ENCODE measurements around the gene STH.

Gene STH

DNA sequence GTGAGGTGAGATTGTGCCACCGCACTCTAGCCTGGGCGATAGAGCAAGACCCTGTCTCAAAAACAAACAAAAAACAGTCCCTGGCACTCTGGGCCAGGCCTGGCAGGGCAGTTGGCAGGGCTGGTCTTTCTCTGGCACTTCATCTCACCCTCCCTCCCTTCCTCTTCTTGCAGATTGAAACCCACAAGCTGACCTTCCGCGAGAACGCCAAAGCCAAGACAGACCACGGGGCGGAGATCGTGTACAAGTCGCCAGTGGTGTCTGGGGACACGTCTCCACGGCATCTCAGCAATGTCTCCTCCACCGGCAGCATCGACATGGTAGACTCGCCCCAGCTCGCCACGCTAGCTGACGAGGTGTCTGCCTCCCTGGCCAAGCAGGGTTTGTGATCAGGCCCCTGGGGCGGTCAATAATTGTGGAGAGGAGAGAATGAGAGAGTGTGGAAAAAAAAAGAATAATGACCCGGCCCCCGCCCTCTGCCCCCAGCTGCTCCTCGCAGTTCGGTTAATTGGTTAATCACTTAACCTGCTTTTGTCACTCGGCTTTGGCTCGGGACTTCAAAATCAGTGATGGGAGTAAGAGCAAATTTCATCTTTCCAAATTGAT is 24.8 kb downstream of the STH start:
- no peaks in the 10 kb centered on the region for H3K27me3 Mint-ChIP-seq
- H3K4me3 Mint-ChIP-seq = no peak overlapping the region
- no peaks in the 10 kb centered on the region for H3K9me3 Mint-ChIP-seq
- no peak for ATAC-seq (replicated peaks)
- no peak for DNase-seq
- H3K36me3 Mint-ChIP-seq (ENCODE audit: insufficient read depth) = peaks cover 23% of the 10 kb centered on the region
- peak overlapping the region in 1 of 2 donors; percentile 77 for H3K27ac Mint-ChIP-seq
- peaks cover 24 to 40% of the 10 kb centered on the region in 2 donors for H3K4me1 Mint-ChIP-seq (ENCODE audit: low read depth in 2 of 2)

DNA sequence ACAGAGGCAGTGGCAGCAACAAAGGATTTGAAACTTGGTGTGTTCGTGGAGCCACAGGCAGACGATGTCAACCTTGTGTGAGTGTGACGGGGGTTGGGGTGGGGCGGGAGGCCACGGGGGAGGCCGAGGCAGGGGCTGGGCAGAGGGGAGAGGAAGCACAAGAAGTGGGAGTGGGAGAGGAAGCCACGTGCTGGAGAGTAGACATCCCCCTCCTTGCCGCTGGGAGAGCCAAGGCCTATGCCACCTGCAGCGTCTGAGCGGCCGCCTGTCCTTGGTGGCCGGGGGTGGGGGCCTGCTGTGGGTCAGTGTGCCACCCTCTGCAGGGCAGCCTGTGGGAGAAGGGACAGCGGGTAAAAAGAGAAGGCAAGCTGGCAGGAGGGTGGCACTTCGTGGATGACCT is 25.5 kb downstream of the STH start:
- peaks cover 29% of the 10 kb centered on the region for H3K36me3 Mint-ChIP-seq (ENCODE audit: insufficient read depth)
- no peak for DNase-seq
- no peaks in the 10 kb centered on the region for H3K9me3 Mint-ChIP-seq
- no peak overlapping the region for H3K4me3 Mint-ChIP-seq
- no peak for ATAC-seq (replicated peaks)
- H3K4me1 Mint-ChIP-seq (ENCODE audit: low read depth in 2 of 2) = peaks cover 26 to 43% of the 10 kb centered on the region in 2 donors
- H3K27ac Mint-ChIP-seq = peak overlapping the region; percentile 77 to 91
- H3K27me3 Mint-ChIP-seq = no peaks in the 10 kb centered on the region

- Mint-ChIP-seq H3K36me3 (ENCODE audit: insufficient read depth) (peaks cover 33% of the 10 kb centered on the region), H3K4me3 (no peak overlapping the region), H3K9me3 (no peaks in the 10 kb centered on the region), H3K27ac (peak overlapping the region; percentile 77 to 91), H3K4me1 (ENCODE audit: low read depth in 2 of 2) (peaks cover 25 to 42% of the 10 kb centered on the region in 2 donors), H3K27me3 (no peaks in the 10 kb centered on the region)
- DNase-seq (no peak), ATAC-seq (replicated peaks) (no peak)
Measured at GRCh38 chr17:46025060-46025459, 26.0 kb downstream of the STH start.

GRCh38 chr17:46025510-46026165 is 26.6 kb downstream of the STH start:
- ATAC-seq (replicated peaks) (no peak), DNase-seq (no peak)
- H3K9me3 Mint-ChIP-seq = no peaks in the 10 kb centered on the region
- peak overlapping the region; percentile 41 to 91 for H3K27ac Mint-ChIP-seq
- H3K4me3 Mint-ChIP-seq = no peak overlapping the region
- H3K4me1 Mint-ChIP-seq (ENCODE audit: low read depth in 2 of 2) = peaks cover 24 to 40% of the 10 kb centered on the region in 2 donors
- no peaks in the 10 kb centered on the region for H3K27me3 Mint-ChIP-seq
- H3K36me3 Mint-ChIP-seq (ENCODE audit: insufficient read depth) = peaks cover 34% of the 10 kb centered on the region

DNA sequence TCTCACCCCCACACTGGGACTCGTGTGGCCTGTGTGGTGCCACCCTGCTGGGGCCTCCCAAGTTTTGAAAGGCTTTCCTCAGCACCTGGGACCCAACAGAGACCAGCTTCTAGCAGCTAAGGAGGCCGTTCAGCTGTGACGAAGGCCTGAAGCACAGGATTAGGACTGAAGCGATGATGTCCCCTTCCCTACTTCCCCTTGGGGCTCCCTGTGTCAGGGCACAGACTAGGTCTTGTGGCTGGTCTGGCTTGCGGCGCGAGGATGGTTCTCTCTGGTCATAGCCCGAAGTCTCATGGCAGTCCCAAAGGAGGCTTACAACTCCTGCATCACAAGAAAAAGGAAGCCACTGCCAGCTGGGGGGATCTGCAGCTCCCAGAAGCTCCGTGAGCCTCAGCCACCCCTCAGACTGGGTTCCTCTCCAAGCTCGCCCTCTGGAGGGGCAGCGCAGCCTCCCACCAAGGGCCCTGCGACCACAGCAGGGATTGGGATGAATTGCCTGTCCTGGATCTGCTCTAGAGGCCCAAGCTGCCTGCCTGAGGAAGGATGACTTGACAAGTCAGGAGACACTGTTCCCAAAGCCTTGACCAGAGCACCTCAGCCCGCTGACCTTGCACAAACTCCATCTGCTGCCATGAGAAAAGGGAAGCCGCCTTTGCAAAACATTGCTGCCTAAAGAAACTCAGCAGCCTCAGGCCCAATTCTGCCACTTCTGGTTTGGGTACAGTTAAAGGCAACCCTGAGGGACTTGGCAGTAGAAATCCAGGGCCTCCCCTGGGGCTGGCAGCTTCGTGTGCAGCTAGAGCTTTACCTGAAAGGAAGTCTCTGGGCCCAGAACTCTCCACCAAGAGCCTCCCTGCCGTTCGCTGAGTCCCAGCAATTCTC is 27.4 kb downstream of the STH start:
- DNase-seq = no peak
- Mint-ChIP-seq H3K9me3 (no peaks in the 10 kb centered on the region), H3K4me3 (no peak overlapping the region), H3K27me3 (no peaks in the 10 kb centered on the region), H3K4me1 (ENCODE audit: low read depth in 2 of 2) (peaks cover 23 to 40% of the 10 kb centered on the region in 2 donors), H3K36me3 (ENCODE audit: insufficient read depth) (peaks cover 42% of the 10 kb centered on the region), H3K27ac (peak overlapping the region; percentile 41 to 91)
- ATAC-seq (replicated peaks) = no peak

DNA sequence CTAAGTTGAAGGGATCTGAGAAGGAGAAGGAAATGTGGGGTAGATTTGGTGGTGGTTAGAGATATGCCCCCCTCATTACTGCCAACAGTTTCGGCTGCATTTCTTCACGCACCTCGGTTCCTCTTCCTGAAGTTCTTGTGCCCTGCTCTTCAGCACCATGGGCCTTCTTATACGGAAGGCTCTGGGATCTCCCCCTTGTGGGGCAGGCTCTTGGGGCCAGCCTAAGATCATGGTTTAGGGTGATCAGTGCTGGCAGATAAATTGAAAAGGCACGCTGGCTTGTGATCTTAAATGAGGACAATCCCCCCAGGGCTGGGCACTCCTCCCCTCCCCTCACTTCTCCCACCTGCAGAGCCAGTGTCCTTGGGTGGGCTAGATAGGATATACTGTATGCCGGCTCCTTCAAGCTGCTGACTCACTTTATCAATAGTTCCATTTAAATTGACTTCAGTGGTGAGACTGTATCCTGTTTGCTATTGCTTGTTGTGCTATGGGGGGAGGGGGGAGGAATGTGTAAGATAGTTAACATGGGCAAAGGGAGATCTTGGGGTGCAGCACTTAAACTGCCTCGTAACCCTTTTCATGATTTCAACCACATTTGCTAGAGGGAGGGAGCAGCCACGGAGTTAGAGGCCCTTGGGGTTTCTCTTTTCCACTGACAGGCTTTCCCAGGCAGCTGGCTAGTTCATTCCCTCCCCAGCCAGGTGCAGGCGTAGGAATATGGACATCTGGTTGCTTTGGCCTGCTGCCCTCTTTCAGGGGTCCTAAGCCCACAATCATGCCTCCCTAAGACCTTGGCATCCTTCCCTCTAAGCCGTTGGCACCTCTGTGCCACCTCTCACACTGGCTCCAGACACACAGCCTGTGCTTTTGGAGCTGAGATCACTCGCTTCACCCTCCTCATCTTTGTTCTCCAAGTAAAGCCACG is 28.3 kb downstream of the STH start:
- H3K27me3 Mint-ChIP-seq = no peaks in the 10 kb centered on the region
- peaks cover 23 to 40% of the 10 kb centered on the region in 2 donors for H3K4me1 Mint-ChIP-seq (ENCODE audit: low read depth in 2 of 2)
- peak overlapping the region; percentile 41 to 52 for H3K27ac Mint-ChIP-seq
- DNase-seq = no peak
- ATAC-seq (replicated peaks) = no peak
- H3K36me3 Mint-ChIP-seq (ENCODE audit: insufficient read depth) = peaks cover 51% of the 10 kb centered on the region
- no peak overlapping the region for H3K4me3 Mint-ChIP-seq
- no peaks in the 10 kb centered on the region for H3K9me3 Mint-ChIP-seq

- H3K36me3 Mint-ChIP-seq (ENCODE audit: insufficient read depth) = peaks cover 55% of the 10 kb centered on the region
- no peaks in the 10 kb centered on the region for H3K9me3 Mint-ChIP-seq
- no peak overlapping the region for H3K4me3 Mint-ChIP-seq
- no peaks in the 10 kb centered on the region for H3K27me3 Mint-ChIP-seq
- DNase-seq = no peak
- H3K27ac Mint-ChIP-seq = peak overlapping the region; percentile 41 to 52
- peaks cover 21 to 42% of the 10 kb centered on the region in 2 donors for H3K4me1 Mint-ChIP-seq (ENCODE audit: low read depth in 2 of 2)
- no peak for ATAC-seq (replicated peaks)
Measured at GRCh38 chr17:46027976-46028325, 28.9 kb downstream of the STH start.

GRCh38 chr17:46028374-46028773 is 29.3 kb downstream of the STH start:
- H3K27ac Mint-ChIP-seq = peak overlapping the region; percentile 41 to 52
- ATAC-seq (replicated peaks) = no peak
- no peaks in the 10 kb centered on the region for H3K27me3 Mint-ChIP-seq
- H3K36me3 Mint-ChIP-seq (ENCODE audit: insufficient read depth) = peaks cover 57% of the 10 kb centered on the region
- no peaks in the 10 kb centered on the region for H3K9me3 Mint-ChIP-seq
- no peak for DNase-seq
- no peak overlapping the region for H3K4me3 Mint-ChIP-seq
- H3K4me1 Mint-ChIP-seq (ENCODE audit: low read depth in 2 of 2) = peaks cover 21 to 45% of the 10 kb centered on the region in 2 donors

GRCh38 chr17:46028981-46029565 is 30.0 kb downstream of the STH start:
- no peaks in the 10 kb centered on the region for H3K9me3 Mint-ChIP-seq
- H3K27ac Mint-ChIP-seq = peak overlapping the region; percentile 41 to 52
- H3K4me3 Mint-ChIP-seq = no peak overlapping the region
- DNase-seq (no peak), ATAC-seq (replicated peaks) (no peak)
- no peaks in the 10 kb centered on the region for H3K27me3 Mint-ChIP-seq
- H3K4me1 Mint-ChIP-seq (ENCODE audit: low read depth in 2 of 2) = peaks cover 21 to 45% of the 10 kb centered on the region in 2 donors
- peaks cover 62% of the 10 kb centered on the region for H3K36me3 Mint-ChIP-seq (ENCODE audit: insufficient read depth)

DNA sequence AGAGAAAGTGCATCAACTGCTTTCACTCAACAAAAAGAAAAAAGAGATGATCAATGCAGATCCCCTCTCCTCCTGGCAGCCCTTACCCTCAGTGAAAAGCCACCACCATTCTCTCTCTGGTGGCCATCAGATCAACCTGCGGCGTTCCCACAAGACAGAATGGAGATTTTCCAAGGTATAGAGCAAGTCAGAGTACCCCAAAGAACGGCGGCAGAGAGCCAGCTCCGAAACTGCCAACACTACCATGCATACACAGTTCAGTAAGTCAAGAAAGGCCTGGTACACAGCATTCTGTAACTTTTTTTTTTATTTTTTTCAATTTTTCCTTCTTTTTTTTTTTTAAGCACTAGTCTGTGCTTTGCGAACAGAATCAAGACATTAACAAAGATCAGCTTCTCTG is 30.6 kb downstream of the STH start:
- no peak for ATAC-seq (replicated peaks)
- H3K27me3 Mint-ChIP-seq = no peaks in the 10 kb centered on the region
- H3K4me1 Mint-ChIP-seq (ENCODE audit: low read depth in 2 of 2) = peaks cover 21 to 51% of the 10 kb centered on the region in 2 donors
- H3K9me3 Mint-ChIP-seq = no peaks in the 10 kb centered on the region
- H3K27ac Mint-ChIP-seq = peak overlapping the region; percentile 41 to 52
- no peak overlapping the region for H3K4me3 Mint-ChIP-seq
- peaks cover 67% of the 10 kb centered on the region for H3K36me3 Mint-ChIP-seq (ENCODE audit: insufficient read depth)
- DNase-seq = no peak

DNA sequence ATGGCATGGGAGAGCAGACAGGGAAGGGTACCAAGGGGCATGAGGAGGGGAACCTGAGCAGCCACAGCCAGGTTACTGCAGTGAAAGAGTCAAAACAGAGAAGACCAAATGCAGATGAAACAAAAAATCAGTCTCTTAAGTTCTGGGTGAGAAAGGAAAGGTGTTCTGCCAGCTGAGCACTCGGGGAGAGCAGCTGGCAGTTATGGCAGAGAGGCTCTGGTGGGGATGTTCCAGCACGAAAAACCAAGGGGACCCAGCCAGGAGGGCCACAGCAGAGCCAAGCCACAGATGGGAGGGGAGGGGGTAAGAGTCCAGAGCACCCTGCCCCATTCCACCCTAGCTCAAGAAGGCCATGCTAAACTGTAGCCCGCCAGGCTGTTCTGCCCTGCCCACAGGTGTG is 31.7 kb downstream of the STH start:
- no peak for DNase-seq
- Mint-ChIP-seq H3K4me1 (ENCODE audit: low read depth in 2 of 2) (peaks cover 20 to 54% of the 10 kb centered on the region in 2 donors), H3K27ac (peak overlapping the region; percentile 41 to 56), H3K36me3 (ENCODE audit: insufficient read depth) (peaks cover 71% of the 10 kb centered on the region), H3K9me3 (no peaks in the 10 kb centered on the region), H3K4me3 (no peak overlapping the region), H3K27me3 (no peaks in the 10 kb centered on the region)
- no peak for ATAC-seq (replicated peaks)

DNA sequence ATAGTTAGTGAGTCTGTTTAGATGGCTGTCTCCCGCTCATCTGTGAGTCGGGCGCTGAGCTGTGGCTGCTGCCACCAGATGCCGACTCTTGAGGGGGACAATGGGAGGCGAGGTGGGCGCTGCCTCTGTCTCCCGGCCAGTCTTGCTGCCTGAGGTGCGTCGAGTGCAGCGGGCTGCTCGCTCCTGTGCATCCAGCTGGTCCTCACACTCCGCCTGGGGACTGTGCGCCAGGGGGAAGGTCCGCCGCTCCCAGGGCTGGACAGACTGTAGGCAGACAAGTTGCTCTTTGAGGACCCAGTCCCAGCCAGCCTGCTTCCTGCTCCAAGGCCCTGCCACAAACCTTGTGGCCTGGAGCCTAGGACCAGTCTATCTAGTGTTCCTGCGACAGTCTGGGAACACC is 32.4 kb downstream of the STH start:
- DNase-seq (no peak), ATAC-seq (replicated peaks) (no peak)
- Mint-ChIP-seq H3K27ac (peak overlapping the region; percentile 41 to 56), H3K27me3 (no peaks in the 10 kb centered on the region), H3K36me3 (ENCODE audit: insufficient read depth) (peaks cover 72% of the 10 kb centered on the region), H3K4me3 (no peak overlapping the region), H3K9me3 (no peaks in the 10 kb centered on the region), H3K4me1 (ENCODE audit: low read depth in 2 of 2) (peaks cover 19 to 57% of the 10 kb centered on the region in 2 donors)

All from effector memory CD8-positive, alpha-beta T cell (primary cell).